Measurements from ENCODE around the gene HOXC5.

The HOXC5 gene

DNA sequence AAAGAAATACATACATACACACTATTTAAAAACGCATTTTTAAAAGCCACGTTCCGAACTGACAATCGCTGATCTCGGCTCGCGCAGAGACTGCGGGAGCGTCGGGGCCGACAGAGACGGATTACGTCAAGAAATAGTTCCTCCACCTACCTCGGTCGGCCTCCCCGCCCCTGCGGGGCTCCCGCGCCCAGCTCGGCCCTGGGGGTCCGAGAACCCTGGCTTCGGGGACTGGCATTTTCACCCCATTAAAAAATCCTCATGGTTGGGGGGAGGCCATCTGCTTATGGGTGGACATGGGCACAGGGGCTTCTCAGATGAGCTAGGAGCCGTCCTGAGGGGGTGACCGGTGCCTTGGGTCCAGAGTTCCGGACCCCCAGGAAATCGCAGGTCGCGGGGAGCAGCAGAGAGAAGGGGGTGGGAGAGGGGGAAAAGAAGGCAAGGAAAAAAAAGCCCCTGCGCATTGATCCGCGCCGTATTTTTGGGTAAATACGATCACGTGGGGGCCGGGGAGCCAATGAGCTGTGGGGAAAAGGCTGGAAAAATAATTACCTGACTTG lies 33.2 kb upstream of the HOXC5 start:
- TF ChIP-seq CTCF (IDR thresholded peaks at IDR 0.05; ENCODE audit: low read depth, low read length, missing control alignments), result no peak
- in situ Hi-C loops (cut with HindIII; ENCODE audit: low sequenced_read_pairs), result no loop called here
- H3K4me3 ChIP-seq (ENCODE audit: low read depth, low read length), result no peak overlapping the region
- DNase-seq (ENCODE audit: low read depth), result no peak

- no peak for DNase-seq (ENCODE audit: low read depth)
- in situ Hi-C loops (cut with HindIII; ENCODE audit: low sequenced_read_pairs), result no loop called here
- H3K4me3 ChIP-seq (ENCODE audit: low read depth, low read length), result no peak within 1 kb of the TSS
- no peak for TF ChIP-seq CTCF (IDR thresholded peaks at IDR 0.05; ENCODE audit: low read depth, low read length, missing control alignments)
Observed at GRCh38 chr12:54000116-54001114, 32.4 kb upstream of the HOXC5 start, which contains the start of gene HOXC9. Gene HOXC9, plus strand, starts transcription at chr12:54000161. Its CDS starts 28 bp downstream, at chr12:54000189.

DNA sequence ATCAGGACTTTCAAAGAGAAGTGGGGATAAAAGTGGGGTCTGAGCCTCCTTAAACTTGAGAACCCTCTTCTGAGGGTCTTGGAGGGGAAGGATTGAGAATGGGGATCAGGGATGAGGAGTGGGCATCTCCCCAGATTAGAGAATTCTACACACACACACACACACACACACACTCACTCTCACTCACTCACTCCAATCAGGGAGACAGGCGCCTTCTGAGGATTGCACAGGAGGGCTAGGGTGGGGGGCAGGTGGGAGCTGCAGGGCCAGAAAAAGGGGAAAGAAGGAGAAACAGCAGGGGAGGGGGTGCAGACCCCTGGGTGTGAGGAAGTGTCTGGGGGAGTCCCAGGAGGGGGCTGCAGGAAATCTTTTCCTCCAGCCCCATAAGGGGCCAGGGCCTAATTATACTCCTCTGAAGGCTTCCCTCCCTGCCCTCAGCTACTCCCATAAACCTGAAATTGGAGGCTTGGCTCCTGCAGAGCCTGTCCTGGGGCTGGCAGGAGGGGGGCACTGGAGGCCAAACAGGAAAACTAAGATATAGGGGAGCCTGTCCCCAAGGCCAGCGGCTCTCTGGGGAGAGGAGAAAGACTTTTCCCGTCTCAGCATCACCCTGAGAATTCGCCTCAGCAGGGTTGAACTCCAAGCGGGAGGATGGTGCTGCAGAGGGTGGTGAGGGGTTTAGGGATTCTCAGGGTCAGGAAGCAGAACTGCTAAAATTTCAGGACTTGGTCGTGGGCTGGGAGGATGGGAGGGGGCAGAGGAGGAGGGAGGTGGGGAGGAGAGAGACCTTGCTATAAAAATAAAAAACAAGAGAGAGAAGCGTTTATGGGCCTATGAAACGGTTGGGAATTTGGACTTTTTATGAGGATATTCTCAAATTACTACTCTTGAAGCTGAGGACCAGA lies 31.3 kb upstream of the HOXC5 start:
- DNase-seq (ENCODE audit: low read depth), result no peak
- H3K4me3 ChIP-seq (ENCODE audit: low read depth, low read length), result no peak overlapping the region
- TF ChIP-seq CTCF (IDR thresholded peaks at IDR 0.05; ENCODE audit: low read depth, low read length, missing control alignments), result no peak
- in situ Hi-C loops (cut with HindIII; ENCODE audit: low sequenced_read_pairs), result no loop called here

GRCh38 chr12:54002278-54002914 lies 30.5 kb upstream of the HOXC5 start:
- H3K4me3 ChIP-seq (ENCODE audit: low read depth, low read length), result no peak overlapping the region
- TF ChIP-seq CTCF (IDR thresholded peaks at IDR 0.05; ENCODE audit: low read depth, low read length, missing control alignments), result no peak
- no peak for DNase-seq (ENCODE audit: low read depth)
- in situ Hi-C loops (cut with HindIII; ENCODE audit: low sequenced_read_pairs), result no loop called here

DNA sequence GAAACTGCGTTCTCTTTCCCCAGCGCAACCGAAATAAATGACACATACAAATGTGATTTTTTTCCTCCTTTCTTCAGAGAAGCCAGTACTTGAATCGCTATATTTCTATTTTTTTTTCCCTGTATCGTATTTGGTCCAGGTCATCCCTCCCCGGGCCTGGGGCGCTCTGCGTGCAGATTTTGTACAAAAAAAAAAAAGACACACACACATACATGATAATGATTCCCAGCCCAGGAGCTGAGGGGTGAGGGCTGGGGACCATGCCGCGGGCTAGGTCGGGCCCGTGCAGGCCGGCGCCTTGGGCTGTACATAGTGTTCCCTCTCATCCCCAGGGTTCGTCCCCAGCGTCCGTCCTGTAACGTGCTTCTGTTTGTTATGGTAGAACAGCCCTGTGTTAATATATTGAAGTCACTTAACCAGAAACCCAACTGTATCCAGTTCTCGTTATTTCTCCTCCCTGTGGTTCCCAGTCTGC lies 29.9 kb upstream of the HOXC5 start:
- in situ Hi-C loops (cut with HindIII; ENCODE audit: low sequenced_read_pairs), result no loop called here
- TF ChIP-seq CTCF (IDR thresholded peaks at IDR 0.05; ENCODE audit: low read depth, low read length, missing control alignments), result no peak
- H3K4me3 ChIP-seq (ENCODE audit: low read depth, low read length), result no peak overlapping the region
- DNase-seq (ENCODE audit: low read depth), result no peak
